GM19452 (cell line): ENCODE measurements around the gene TMX4.

ENCODE experiments used
- ATAC-seq: cut with Tn5 transposase; IDR thresholded peaks from one replicate; pipeline ENCODE4 v1.9.1; 2021; ENCODE audit not compliant: unreplicated experiment

TMX4 gene

DNA sequence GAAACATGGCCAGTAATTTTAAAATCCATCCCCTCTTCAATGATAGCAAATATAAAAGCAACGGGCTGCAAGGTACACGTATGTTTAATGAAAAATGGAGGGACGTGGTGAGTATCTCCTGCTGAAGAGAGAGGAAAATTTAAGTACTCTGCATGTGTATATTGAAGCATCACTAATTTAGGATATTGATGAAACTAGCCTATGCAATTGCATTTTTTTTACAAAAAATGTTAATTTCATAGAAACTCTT lies 362 bp upstream of the TMX4 start:
- no peak for ATAC-seq

DNA sequence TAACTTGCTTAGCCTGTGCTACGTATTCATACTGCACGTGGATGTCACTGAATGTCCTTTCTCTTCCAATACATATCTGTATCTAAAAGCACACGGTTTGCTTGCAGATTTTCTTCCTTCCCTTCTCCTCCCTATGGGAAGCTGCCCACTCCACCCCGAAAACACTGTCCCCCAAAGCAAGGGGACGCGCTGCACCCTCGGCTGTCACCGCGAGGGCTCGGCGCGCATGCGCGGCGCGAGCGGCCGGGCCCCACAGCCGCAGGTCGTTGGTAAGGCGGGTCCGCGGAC lies 659 bp downstream of the TMX4 start:
- ATAC-seq = peak; percentile 68

DNA sequence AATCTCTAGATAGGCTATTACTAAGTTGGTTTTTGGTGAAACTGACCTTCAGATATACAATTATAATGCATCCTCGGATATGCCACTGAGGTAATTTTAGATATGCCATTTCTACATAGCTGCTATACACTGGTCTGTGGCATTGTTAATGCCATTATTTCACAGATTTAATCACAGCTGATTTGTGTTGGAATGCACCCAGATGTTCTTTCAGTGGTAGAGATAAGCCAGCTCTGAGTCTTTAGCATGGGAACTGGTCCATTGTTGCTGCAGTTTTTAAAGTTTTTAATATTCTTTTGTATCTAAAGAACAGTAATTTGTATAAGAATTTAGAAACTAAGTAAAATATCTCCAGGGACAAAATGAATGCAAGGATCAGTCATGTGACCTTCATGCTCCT lies 6.8 kb downstream of the TMX4 start:
- ATAC-seq = no peak

DNA sequence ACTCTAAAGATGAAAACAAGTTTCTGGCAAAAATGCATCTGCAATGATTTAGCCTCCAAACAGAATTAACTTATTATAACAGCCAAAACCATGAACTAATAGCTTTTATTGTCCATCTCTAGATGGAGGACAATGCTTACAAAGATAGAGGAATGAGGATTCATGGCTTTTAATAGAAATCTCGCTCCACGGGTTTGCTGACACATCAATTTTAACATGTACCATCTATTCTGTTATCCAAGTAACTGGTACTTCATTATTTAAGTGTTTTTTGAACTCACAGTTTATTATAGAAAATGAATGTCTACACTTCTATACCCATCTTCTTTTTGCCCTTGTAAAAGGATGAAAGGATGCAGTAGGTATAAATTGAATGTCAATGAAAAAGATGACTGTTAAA lies 10.8 kb downstream of the TMX4 start:
- no peak for ATAC-seq

DNA sequence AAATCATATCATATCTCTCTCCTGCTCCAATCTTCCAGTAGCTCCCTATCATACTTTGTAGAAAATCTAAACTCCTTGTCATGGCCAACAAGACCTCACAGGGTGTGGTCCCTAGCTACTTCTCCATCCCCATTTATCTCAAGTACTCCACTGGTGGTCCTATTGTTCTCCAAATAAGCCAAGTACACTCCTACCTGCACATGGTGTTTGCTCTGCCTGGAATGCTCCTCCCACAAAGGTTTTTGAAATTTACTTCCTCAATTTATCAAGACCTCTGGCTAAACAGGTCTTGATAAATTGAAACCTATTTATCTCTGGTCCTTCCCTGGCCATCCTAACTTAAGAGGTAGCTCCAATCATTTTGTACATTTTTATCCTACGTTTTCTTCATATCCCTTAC lies 12.1 kb downstream of the TMX4 start:
- no peak for ATAC-seq

DNA sequence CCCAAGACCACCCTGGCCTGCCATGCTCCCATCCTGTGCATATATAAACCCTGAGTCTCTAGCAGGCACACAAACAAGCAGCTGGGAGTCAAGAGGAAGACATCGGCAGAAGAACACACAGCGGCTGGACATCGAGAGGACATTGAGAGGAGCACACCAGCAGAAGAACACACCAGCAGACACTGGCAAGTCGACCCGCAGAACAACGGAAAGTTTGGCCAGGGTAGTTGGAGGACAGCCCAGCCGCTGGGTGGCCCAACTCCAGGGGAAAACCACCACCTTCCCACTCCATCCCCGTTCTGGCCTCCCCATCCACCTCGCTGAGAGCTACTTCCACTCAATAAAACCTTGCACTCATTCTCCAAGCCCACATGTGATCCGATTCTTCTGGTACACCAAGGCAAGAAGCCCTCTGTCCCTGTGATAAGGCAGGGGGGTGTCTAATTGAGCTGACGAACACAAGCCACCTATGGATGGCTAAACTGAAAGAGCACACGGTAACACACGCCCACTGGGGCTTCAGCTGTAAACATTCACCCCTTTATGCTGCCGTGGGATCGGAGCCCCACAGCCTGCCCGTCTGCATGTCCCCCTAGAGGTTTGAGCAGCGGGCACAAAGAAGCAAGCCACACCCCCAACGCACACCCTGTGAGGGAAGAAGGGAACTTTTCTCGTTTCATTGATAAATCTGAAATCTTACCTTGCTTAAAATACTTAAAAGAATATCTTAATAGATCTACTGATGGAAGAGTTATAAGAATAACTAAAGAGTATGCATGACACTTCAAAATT lies 13.8 kb downstream of the TMX4 start:
- no peak for ATAC-seq

DNA sequence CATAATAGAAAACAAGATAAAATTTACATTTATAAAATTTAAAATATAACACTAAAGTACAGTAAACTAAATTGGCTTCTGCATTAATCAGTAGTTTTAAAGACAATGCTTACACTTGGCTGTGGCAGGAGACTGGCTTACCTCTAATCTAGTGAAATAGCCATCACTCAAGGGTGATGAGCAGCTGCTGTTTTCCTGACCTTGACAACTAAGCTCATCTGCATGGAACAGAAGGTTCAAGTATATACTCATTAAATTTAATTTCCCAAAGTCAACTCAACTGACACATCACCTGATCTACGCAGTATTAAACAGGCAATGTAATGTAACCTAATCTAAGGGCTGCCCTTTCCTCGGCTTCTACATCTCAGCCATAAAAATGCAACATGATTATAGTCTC lies 14.5 kb downstream of the TMX4 start:
- no peak for ATAC-seq

DNA sequence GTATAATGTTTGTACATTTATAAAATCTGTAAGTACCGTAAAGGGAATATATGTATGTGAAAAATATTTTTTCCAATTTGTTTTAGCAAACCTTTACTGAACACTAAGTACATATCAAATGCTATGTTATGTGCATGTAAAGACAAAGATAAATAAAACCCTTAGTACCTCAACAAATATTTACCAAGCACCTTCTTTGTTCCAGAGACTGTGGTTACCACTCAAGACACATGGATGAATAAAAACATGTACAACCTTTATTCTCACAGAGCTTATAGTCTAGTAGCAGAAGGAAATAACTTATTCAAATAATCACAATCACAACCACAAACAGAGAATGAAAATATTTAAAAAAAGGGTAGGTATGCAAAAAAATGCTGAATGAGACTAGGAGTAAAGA lies 17.5 kb downstream of the TMX4 start:
- no peak for ATAC-seq

DNA sequence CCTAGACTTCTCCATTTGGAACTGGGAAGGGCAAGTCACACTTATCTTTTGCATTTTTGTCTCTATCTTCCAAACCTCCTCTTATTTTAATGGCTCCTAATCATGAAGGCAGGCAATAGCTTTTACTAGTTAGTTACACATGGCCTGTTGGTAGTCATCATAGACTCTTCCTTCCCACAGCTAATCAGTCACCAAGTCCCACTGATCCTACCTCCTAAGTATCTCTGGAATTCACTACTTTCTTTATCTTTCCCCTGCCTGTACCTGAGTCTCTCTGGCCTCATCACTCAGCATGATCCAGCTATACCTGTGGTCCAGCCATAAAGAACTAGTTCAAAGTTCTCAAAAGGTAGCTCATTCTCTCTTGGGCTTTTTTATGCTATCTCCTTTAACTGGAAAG lies 18.8 kb downstream of the TMX4 start:
- ATAC-seq = no peak

DNA sequence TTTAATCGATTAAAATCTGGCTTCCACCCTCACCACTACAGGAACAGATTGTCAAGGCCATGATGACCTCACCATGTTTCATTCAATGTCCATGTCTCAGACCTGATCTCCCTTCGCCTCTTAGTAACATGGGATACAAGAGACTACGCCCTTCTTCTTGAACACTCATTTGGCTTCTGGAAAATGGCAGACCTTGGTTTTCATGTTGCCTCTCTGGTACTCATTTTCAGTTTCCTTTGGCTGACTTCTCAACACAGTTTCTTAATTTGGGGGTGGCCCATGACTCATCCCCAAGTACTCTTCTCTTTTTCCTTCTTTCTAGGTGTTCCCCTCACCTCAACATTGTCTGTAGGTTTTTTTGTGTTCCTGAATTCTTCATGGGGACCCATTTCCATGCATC lies 22.7 kb downstream of the TMX4 start:
- ATAC-seq = no peak

DNA sequence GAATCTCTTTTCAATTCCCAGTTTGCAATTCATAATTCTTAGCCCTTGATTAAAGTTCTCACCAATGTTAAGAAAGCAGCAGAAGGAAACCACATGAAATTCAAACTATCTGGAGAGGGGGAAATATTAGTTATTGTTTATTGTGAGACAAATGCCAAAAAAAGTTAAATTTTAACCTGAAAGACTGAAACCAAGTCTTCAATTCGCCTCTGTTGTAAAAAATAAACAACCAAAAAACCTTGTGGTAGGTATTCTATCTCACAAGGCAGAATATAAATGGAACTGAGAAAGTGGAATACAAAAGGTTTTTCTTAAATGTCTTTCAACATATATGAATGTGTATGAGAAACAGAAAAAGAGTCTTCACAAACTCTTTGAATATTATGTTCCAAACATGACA lies 24.8 kb downstream of the TMX4 start:
- peak; percentile 60 for ATAC-seq

DNA sequence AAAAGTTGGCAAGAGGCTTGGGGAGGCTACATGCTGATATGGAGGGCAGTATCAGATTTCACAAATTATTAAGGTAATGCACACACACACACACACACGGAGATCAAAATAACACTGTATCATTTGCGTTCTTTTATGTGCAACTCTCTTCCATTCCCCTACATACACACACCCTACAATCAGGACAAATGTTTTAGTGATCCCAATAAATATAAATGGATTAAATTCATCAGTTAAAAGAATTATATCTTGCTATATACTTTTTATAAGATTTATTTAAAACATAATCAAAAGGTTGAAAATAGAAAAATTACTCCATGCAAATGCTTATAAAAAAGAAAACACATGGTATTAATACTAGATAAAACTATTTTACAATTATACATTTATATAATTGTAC lies 25.9 kb downstream of the TMX4 start:
- ATAC-seq = no peak

DNA sequence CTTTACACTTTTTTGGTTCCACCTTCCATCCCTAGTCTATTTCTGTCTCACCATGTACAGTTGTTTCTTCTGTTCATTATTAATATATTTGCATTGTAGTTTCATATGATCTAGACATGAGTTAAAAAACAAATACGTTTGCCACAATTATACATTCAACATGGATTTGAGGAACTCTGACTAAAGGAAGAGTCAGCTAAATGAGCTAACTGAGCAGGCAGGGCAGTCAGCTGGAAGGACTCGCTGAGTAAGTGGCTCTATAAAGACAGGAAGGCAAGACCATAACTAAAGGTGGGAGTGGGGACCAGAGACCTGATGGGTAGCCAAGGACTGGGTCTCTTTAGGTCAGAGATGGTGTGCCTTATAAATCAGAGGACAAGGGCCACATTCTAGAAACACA lies 26.3 kb downstream of the TMX4 start:
- no peak for ATAC-seq

DNA sequence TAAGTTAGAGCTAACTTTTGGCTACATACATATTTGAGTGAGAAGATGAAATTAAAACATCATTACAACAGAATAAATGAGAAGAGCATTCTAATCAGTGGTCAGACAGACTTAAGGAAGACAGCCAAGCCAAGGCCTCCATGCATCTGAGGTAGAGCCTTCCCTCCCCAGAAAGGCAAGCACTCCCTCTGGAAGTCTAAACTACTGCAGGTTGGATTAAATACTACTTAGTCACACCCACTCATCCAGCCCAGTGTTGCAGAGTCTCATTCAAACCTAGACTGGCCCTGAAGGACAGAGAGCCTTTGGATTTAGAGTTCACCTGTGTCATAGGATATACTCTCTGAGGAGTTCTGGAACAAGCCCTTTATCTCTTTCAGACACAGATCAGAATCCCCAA lies 29.2 kb downstream of the TMX4 start:
- ATAC-seq = no peak

DNA sequence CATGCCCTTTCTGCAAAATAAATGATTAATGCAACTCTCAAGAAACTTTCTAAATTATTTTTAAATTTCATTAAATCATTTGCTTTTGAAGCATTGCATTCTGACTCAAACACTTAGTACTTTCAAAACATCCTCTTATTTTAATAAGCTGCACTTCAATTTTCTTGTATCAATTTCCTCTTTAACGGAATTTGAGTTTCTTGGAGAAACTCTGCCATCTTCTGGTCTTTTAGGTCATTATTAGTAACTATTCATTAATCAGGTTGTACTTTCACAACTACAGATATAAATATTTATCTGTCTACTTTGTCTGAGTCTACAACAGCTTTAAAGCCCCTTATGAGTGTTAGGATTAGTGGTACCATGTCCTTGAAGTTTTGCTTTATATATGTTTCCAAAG lies 30.2 kb downstream of the TMX4 start:
- ATAC-seq = no peak

DNA sequence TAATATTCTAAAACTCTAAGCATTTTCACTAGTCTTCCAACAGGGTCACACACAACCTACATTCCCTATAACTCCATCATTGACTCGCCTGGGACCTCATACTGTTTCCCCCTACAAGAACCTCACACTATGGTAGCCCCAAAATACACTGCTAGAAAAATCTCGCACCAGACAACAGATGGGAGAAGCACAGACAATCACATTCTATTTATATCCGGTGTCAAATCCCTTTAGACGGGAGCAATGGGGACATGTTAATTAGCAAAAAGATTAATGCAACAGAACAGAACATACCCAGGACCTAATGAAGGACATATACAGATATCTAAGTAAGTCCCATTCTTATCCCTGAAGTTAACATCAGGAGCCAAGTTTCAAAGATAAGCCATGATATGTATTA lies 33.6 kb downstream of the TMX4 start:
- no peak for ATAC-seq

DNA sequence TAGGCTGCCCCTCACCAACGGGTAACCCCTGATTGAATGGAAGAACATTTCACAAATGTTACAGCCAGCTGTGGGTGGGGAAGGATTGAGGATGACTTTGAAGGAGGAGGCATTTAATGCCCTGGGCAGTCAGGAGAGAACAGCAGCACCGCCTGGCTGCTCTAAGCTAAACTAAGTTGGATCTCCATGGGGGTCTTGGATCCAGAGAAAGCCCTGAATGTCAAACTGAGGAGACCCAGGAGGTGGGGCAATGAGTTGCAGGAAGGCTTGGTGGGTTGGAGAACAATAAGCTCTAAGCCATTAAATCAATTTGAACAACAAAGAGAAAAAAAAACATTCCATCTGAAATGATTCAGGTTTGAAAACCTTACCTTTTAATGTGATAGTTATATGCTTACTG lies 35.4 kb downstream of the TMX4 start:
- no peak for ATAC-seq

DNA sequence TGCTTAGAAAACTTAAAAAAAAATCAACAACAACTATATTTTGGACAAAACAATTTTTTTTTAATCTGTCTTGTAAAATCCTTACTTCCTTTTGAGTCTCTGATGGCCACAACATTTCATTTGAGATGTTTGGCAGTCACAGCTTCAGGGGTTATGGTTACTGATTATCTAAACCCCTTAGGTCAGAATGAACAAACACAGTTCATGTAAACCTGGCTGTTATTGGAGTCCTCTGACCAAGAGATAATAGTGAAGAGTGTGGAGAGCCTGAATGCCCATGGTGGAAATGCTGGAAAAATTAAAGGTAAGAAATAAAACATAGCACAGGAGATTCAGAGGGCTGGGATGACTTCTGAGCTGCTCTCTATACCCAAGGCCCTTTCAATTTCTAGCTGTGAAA lies 38.2 kb downstream of the TMX4 start:
- no peak for ATAC-seq

DNA sequence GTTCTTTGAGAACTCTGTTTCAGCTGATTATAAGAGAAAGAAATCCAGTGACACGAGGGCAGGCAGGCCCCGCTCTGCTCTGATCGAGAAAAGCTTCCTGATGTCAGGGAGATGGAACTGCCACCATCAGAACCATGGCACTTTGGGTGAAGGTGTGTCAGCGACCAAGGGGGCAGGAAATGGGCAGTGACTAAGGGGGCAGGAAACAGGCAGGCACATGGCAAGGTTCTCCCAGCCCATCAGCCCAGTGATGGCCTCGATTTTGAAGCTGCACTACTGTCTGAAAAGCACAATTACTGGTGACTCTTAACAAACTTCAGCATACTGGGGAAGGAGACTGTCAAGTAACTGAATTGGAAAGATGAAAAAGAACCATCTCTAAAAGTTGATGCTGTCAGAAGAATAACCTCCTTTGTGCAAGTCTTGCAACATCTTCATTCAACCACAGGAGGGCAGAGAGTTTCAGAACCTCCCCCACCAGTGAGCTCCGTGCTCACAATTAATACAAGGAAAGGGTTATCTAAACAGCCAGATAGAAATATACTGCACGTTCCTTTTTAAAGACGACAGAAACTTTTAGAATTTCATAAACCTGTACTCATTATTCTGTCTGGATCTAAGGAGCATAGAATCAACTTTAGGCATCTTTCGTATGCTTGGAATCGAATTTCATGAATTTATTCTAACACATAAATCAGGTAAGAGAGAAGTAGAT lies 39.1 kb downstream of the TMX4 start:
- peak; percentile 58 for ATAC-seq

DNA sequence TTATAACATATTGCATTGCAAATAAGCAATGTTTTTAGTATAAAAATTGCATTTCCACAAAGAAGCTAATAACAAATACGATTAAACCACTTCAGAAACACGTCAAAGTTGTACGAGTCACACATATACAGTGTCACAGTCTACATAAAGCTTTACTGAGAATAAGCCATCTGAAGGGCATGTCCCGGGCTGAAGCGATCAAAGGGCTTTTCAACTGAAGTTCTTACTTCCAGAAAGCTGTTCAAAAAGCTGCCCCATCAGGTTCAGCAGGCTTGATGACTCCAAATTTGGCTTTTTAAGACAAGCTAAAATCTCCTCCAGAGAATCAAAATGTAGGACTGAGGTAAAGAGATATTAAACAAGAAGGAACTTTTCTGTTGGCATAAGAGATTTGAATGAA lies 41.9 kb downstream of the TMX4 start:
- ATAC-seq = no peak

DNA sequence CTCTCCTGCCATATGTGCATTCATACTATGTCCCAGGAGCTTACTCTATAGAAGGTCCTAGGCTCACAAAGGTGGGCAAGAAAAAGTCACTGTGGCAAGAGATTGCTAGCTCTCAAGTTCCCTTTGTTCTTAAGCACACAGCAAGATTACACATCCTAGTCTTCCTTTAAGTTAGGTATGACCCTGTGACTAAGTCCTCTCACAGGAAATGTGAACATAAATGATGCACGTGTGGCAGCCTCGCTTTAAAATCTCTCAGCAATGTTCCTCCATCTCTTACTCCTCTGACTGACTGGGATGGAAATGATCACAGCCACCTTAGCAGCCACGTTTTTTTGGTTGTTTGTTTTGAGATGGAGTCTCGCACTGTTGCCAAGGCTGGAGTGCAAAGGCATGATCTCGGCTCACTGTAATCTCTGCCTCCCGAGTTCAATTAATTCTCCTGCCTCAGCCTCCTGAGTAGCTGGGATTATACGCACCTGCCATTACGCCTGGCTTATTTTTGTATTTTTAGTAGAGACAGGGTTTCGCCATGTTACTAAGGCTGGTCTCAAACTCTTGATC lies 43.6 kb downstream of the TMX4 start:
- no peak for ATAC-seq

DNA sequence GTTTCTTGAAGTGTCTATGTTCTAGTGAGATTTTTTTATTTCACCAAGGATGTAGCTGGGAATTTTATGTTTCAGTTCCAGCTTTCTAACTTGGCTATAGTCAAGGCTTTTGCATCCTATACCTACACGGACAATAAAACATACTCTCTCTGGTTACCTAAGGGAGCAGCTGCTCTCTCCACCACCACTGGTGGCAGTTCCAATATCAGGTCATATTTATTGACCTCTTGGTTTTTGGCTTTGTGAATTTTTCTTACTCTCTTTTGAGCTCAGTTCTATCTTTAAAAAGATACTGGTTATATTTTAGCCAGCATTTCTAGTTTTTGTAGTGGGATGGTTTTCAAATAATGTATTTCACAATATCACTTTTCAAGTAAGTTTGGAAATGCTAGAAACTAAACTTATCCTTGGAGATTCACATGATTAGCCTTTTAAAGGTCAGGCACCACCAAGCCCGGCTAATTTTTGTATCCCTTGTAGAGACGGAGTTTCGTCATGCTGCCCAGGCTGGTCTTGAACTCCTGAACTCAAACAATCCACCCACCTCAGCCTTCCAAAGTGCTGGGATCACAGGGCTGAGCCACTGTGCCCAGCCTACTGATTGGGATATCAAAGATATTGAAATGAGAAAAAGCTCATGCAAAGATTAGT lies 44.7 kb downstream of the TMX4 start:
- ATAC-seq = no peak
